NK-92 (cell line): ENCODE measurements around the gene GYS1.
"Not testable (repeated sequence)": the region's sequence is repeated elsewhere in the genome, so short reads cannot be mapped to it uniquely, and the experiment has no call there.

Experiments used
- DNase-seq: peaks from one replicate; lab custom pipeline; 2025; ENCODE audit not compliant: unreplicated experiment; lab: John Stamatoyannopoulos, UW

The GYS1 gene

DNA sequence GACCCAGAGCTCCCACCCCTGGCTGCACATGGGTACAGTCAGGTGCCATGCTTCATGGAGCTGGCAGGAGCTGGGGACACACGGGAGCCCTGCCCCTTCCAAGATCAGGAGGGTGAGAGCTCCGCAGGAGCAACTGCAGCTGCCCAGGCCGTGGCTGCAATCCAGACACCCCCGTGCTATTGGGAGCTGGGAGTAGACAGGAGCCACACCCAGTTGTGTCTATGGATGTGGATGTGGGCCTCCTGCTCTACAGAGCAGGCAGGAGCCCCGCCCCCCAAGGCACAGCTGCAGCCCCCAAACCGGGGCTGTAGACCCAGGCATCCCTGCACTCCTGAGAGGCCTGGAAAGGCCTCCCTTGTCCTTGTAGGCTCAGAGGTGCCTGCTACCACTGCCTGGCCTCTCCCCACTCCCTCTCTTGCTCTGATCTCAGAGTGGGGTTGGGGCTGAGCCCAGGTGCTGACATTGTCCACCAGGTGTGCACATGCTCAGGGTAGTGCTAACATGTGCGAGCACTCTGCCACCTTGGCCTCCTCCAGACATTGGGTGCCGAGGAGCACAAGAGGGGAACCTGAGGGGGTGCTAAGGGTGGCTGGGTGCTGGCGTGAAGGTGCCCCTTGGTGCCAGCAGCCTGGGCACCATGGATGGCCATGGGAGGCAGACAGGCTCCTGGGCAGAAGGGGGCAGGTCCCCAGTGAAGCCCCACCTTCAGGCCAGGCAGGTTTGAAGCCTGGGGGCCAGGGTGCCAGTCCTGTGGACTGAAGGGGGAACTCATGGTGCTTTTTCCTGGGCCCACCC is 46.4 kb downstream of the GYS1 start:
- DNase-seq, result no peak

DNA sequence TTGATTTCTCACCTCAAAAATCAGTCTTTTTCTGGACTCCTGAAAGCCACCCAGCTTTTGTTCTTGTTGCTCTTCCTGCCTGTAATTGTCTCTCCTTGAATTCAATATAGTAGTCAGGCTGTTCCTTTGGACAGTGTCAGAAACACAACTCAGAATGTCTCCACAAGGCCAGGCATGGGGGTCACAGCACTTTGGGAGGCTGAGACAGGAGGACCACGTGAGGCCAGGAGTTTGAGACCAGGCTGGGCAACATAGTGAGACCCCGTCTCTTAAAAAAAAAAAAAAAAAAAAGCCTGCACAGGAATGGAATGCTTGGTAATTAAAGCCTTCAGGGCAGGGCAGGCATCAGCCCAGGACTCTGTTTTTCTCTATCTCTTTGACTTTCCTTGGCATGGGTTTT is 47.3 kb downstream of the GYS1 start:
- no peak for DNase-seq

DNA sequence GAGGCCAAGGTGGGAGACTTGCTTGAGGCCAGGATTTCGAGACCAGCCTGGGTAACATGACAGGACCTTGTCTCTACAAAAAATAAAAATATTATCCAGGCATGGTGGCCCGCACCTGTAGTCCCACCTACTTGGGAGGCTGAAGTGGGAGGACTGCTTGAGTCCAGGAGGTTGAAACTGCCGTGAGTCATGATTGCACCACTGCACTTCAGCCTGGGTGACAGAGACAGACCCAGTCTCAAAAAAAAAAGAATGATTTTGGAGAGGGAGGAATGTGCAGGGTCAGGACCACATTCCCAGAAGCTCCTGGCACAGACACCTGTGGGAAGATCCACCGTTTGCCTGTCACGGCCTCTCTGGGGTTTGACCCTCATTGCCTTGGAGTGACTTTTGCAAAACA is 47.7 kb downstream of the GYS1 start:
- DNase-seq, result no peak

DNA sequence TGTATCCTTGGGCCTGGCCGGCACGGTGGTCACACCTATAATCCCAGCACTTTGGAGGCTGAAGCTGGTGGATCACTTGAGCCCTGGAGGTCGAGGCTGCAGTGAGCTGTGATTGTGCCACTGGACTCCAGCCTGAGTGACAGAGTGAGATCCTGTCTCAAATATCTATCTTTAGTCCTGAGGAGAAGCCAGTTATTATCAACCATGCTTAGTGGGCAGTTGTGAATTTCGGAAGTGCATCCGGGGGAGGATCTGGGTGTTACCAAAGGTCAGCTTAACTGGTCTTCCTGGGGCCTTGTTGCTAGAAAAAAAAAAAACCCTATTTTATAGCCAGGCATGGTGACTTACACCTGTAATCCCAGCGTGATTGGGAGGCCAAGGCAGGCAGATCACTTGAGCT is 50.0 kb downstream of the GYS1 start:
- no peak for DNase-seq

DNA sequence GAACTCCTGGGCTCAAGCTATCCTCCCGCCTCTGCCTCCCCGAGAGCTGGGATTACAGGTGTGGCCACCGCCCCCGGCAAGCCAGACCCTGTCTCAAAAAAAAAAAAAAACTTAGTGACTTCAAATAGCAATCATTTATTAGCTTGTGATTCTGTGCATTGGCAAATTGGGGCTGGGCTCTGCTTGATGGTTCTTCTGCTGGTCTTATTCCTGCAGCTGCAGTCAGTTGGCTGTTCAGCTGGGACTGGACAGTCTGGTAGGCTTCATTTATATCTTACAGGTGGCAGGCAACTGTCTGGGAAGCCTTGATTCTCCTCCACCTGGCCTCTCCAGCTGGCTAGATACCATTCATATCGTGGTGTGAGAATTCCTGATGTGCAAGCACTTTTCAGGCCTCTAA is 52.2 kb downstream of the GYS1 start:
- no peak for DNase-seq

DNA sequence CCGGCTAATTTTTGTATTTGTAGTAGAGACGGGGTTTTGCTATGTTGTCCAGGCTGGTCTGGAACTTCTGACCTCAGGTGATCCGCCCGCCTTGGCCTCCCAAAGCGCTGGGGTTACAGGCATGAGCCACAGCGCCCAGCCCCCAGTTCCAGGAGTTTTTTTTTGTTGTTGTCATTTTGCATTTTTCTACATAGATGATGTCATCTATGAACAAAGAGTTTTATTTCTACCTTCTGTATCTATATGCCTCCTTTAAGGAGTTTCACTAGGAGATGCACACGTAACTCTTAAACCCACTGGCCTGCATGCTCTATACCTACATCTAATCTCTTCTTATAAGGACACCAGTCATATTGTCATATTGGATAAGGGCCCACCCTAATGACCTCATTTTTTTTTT is 54.9 kb downstream of the GYS1 start:
- no peak for DNase-seq

DNA sequence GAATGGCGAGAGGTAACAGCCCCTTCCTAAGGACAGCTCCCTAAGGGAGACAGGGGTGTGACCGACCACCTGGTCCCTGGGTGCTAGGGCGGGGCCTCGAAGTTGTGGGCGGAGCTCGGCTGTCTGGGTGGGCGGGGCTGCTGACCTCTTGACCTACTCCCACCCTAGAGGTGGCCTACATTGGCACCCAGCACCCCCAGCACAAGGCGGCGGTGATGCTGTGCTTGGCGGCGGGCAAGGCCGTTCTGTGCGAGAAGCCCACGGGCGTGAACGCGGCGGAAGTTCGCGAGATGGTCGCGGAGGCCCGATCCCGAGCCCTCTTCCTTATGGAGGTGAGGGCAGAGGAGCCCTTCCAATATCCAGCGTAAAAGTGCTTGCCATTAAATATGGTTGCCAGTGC is 57.2 kb downstream of the GYS1 start:
- DNase-seq, result no peak

DNA sequence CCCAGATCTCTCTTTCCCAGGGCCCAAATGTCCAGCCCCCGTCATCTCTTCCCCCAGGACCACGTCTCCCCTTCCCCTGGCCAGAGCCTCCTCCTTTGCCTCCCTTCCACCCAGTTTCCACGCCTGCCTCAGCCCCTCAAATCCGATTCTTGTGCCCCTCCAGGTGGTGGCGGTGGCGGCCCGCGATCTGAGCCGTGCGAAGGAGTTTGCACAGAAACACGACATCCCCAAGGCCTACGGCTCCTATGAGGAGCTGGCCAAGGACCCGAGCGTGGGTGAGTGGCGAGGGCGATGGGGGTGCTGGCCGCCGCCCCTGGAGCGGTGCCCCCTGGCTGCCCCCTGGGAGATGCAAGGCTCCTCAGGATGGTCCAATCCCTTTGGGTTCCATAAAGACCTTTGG is 58.3 kb downstream of the GYS1 start:
- DNase-seq, result no peak

DNA sequence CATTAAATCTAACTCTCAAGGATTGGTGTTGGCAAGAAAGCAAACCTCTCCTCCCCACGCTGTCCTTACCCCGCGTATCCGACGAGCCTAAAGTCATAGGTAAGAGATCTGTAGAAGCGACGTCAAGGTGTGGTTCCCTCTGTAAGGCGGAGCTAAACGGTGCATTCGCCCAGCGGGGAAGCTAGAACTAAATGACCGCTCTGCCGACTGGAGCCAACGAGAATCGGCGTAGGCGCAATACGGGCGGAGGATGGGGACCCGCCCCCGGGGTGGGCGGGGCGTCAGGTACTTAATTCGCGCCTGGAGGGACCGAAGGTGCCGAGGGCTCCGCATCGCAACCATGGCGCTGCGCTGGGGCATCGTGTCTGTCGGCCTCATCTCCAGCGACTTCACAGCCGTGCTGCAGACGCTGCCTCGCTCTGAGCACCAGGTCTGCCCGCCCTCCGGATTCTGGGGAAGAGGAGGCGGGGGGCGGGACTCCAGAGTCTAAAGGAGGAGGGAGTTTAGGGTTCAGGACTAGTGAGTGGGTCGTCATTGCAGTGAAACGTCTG is 59.7 kb downstream of the GYS1 start, which contains the start of gene DHDH:
Gene DHDH (plus strand): TSS at position 318 of the 551 bp plus-strand sequence. CDS start 23 bp downstream, at position 341.
- no peak for DNase-seq

DNA sequence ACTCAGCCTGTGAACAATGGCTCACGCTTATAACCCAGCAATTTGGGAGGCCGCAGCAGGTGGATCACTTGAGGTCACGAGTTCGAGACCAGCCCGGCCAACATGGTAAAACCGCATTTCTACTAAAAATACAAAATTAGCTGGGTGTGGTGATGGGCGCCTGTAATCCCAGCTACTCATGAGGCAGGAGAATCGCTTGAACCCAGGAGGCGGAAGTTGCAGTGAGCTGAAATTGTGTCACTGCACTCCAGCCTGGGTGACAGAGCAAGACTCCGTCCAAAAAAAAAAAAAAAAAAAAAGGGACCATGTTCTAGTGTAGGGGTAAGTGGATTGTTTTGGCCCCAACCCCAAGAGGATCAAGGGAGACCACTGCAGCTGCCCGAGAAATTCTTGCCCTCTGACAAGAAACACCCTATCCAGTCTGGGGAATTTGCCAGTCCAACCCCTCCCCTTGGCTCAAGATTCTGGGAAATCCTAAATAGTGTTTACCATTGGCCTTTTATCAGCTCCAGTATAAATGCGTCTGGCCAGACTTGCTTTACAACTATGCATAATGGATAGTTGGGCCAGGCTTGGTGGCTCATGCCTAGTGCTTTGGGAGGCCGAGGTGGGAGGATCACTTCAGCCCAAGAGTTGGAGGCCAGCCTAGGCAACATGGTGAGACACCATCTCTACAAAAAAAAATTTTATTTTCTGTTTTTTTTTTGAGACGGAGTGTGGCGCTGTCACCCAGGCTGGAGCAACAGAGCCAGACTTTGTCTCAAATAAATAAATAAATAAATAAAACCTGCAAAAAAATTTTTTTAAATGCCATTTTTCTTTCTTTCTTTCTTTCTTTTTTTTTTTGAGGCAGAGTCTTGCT is 64.7 kb downstream of the GYS1 start:
- no peak for DNase-seq

DNA sequence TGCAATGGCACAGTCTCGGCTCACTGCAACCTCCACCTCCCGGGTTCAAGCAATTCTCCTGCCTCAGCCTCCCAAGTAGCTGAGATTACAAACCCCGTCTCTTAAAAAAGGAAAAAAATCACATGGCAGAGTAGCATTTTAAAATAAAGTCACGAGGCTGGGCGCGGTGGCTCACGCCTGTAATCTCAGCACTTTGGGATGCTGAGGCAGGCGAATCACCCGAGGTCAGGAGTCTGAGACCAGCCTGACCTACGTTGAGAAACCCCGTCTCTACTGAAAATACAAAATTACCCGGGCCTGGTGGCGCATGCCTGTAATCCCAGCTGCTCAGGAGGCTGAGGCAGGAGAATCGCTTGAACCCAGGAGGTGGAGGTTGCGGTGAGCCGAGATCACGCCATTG is 65.4 kb downstream of the GYS1 start:
- not testable (repeated sequence) for DNase-seq

DNA sequence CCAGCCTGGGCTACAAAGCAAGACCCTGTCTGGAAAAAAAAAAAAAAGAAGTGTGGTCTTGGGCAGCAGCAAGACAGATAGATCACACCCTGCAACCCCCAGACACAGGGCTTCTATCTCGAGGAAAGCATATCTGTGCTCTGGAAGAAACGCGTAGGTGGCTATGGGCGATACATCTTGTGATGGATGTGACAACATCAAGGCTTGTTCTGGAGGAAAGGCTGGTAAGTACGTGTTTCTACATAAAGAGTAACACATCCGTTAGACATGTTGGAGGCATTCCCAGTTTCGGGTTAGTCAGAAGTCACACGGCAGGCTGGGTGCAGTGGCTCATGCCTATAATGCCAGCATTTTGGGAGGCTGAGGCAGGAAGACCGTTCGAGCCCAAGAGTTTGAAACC is 66.2 kb downstream of the GYS1 start:
- DNase-seq, result no peak

DNA sequence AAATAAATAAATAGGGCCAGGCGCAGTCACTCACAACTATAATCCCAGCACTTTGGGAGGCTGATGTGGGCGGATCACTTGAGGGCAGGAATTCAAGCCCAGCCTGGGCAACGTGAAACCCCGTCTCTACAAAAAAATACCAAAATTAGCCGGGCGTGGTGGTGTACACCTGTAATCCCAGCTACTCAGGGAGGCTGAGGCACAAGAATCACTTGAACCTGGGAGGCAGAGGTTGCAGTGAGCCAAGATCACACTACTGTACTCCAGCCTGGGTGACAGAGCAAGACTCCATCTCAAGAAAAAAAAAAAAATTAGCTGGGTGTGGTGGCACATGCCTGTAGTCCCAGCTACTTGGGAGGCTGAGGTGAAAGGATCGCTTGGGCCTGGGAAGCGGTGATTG is 67.2 kb downstream of the GYS1 start:
- not testable (repeated sequence) for DNase-seq

DNA sequence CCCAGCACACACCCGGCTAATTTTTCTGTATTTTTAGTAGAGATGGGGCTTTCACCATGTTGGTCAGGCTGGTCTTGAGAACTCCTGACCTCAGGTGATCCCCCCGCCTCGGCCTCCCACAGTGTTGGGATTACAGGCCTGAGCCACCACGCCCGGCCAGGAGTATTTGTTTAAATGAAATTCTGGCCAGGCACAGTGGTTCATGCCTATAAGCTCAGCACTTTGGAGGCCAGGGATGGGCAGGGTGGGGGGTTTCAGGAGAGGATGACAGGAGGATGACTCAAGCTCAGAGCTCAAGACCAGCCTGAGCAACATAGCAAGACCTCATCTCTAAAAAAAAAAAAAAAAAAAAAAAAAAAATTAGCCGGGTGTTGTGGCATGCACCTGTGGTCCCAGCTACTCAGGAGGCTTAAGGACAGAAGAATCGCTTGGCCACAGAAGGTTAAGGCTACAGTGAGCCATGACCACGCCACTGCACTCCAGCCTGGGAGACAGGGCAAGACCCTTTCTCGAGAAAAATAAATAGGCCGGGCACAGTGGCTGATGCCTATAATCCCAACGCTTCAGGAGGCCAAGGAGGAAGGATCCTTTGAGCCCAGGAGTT is 67.8 kb downstream of the GYS1 start:
- DNase-seq, result no peak

DNA sequence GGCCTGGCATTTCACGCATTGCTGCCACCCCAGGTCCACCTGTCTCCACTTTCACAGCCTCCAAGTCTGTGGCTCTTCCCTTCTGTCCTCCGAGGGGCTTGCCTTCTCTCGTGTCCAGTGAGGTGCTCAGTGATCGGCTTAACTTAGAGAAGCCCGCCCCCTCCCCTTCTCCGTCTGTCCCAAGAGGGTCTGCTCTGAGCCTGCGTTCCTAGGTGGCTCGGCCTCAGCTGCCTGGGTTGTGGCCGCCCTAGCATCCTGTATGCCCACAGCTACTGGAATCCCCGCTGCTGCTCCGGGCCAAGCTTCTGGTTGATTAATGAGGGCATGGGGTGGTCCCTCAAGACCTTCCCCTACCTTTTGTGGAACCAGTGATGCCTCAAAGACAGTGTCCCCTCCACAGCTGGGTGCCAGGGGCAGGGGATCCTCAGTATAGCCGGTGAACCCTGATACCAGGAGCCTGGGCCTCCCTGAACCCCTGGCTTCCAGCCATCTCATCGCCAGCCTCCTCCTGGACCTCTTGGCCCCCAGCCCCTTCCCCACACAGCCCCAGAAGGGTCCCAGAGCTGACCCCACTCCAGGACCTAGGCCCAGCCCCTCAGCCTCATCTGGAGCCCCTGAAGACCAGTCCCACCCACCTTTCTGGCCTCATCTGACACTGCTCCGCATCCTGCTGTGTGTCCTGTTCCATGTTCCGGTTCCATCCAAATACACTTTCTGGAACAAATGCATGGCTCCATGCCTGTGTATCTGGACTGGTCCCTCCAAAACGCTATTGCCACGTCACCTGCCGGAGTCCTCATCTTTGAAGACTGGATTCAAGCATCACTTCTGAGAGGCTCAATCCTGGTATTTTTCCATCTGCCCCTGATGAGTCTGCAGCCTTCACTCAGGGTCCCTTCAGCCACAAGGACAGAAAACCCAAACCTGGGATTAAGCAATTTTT is 70.3 kb downstream of the GYS1 start:
- no peak for DNase-seq

DNA sequence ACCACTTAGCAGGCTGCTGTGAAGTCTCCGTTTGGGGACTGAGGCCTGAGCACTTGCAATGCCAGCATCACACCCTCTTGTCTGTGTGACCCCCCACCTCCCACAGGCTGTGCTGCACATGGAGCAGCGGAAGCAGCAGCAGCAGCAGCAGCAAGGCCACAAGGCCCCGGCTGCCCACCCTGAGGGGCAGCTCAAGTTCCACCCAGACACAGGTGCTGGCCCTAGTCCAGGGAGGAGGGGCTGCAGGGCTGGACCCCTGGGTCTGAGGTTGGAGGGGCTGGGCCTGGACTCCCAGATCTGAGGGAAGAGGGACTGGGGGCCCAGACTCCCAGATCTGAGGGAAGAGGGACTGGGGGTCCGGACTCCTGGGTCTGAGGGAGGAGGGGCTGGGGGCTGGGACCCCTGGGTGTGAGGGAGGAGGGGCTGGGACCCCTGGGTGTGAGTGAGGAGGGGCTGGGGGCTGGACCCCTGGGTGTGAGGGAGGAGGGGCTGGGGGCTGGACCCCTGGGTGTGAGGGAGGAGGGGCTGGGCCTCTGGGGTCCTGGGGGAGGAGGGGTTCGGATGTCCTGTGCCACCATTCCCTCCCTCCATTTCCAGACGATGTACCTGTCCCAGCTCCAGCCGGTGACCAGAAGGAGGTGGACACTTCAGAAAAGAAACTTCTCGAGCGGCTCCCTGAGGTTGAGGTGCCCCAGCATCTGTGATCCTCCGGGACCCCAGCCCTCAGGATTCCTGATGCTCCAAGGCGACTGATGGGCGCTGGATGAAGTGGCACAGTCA is 71.2 kb downstream of the GYS1 start:
- no peak for DNase-seq

DNA sequence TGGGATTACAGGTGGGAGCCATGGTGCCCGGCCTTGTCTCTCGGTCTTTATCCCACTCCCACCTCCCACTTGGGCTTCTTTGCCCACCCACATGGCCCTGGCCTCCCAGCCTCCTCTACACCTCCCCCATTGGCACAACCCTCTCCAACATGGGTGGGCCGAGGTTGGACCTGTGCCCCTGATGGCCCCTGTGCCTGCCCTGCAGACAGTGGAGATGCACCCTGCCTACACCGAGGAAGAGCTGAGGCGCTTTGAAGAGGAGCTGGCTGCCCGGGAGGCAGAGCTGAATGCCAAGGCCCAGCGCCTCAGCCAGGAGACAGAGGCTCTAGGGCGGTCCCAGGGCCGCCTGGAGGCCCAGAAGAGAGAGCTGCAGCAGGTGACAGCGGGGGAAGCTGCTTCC is 72.2 kb downstream of the GYS1 start:
- no peak for DNase-seq

DNA sequence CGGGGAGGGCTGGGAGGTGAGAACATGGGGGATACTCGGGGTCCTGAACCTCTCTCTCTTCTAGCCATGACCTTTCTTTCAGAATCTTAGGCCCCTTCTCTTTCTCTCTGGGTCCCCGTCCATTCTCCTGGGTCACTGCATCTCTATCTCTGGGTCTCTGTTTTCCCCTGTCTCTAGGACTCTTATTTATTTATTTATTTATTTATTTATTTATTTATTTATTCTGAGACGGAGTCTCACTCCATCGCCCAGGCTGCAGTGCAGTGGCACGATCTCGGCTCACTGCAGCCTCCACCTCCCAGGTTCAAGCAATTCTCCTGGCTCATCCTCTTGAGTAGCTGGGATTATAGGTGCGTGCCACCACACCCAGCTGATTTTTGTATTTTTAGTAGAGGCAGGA is 73.8 kb downstream of the GYS1 start:
- not testable (repeated sequence) for DNase-seq

DNA sequence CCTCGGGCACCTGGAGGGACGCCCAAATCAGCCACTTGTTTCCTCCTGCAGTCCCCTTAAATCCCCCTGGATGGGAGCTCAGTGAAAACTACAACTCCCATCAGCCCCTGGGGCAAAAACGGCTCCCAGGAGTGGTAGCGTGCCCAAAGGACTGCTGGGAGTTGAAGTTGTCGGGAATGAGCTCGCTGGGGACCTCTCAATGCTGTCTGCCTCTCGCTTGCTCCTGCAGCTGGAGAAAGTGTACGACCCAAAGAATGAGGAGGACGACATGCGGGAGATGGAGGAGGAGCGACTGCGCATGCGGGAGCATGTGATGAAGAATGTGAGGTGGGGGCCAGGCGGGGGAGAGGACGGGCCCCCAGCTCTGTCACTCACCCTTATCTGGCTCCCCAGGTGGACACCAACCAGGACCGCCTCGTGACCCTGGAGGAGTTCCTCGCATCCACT is 74.3 kb downstream of the GYS1 start:
- no peak for DNase-seq
